ENCODE results near the gene CAMK2N1. TPM values are rescaled to one million over a fixed set of nuclear protein-coding genes. Genes with fewer than 3 reads are reported as not detected.

Gene CAMK2N1
- total RNA-seq, 1 experiment from 2014 or later = 0.41 TPM

GRCh38 chr1:20487236-20487590 lies 1.2 kb upstream of the CAMK2N1 start:
- H3K9me3 ChIP-seq (ENCODE audit: low read depth, low read length, poor library complexity, severe bottlenecking) = no peaks in the 10 kb centered on the region
- no TSS peak for BruUV-seq (replicated peaks)
- intact Hi-C loops (cut with micrococcal nuclease; ENCODE audit: unreplicated experiment) = no loop called here
- TF ChIP-seq, protein P1, sequence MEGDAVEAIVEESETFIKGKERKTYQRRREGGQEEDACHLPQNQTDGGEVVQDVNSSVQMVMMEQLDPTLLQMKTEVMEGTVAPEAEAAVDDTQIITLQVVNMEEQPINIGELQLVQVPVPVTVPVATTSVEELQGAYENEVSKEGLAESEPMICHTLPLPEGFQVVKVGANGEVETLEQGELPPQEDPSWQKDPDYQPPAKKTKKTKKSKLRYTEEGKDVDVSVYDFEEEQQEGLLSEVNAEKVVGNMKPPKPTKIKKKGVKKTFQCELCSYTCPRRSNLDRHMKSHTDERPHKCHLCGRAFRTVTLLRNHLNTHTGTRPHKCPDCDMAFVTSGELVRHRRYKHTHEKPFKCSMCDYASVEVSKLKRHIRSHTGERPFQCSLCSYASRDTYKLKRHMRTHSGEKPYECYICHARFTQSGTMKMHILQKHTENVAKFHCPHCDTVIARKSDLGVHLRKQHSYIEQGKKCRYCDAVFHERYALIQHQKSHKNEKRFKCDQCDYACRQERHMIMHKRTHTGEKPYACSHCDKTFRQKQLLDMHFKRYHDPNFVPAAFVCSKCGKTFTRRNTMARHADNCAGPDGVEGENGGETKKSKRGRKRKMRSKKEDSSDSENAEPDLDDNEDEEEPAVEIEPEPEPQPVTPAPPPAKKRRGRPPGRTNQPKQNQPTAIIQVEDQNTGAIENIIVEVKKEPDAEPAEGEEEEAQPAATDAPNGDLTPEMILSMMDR (conservative IDR thresholded peaks at IDR 0.05; ENCODE audit: low read depth, low read length) = no peak
- TF ChIP-seq EZH2 (IDR thresholded peaks at IDR 0.05; ENCODE audit: borderline replicate concordance, low read depth, low read length, poor library complexity, severe bottlenecking) = no peak
- no peak overlapping the region for H3K4me3 ChIP-seq (ENCODE audit: low read depth, low read length, poor library complexity, severe bottlenecking)
- H3K36me3 ChIP-seq (ENCODE audit: insufficient read depth, low read length, poor library complexity, severe bottlenecking) = no peaks in the 10 kb centered on the region
- no peak for DNase-seq (ENCODE audit: low spot score)
- ChIA-PET CTCF (no interaction called here), POLR2A (ENCODE audit: low non-redundant PET) (no interaction called here)
- H3K4me1 ChIP-seq (ENCODE audit: insufficient read depth, low read length, poor library complexity, severe bottlenecking) = peaks cover 10% of the 10 kb centered on the region
- H3K27ac ChIP-seq (ENCODE audit: low read depth, low read length, poor library complexity, severe bottlenecking) = no peak overlapping the region
- H3K27me3 ChIP-seq (replicated peaks; ENCODE audit: insufficient read depth, low read depth, low read length, poor library complexity) = peaks cover 73% of the 10 kb centered on the region

DNA sequence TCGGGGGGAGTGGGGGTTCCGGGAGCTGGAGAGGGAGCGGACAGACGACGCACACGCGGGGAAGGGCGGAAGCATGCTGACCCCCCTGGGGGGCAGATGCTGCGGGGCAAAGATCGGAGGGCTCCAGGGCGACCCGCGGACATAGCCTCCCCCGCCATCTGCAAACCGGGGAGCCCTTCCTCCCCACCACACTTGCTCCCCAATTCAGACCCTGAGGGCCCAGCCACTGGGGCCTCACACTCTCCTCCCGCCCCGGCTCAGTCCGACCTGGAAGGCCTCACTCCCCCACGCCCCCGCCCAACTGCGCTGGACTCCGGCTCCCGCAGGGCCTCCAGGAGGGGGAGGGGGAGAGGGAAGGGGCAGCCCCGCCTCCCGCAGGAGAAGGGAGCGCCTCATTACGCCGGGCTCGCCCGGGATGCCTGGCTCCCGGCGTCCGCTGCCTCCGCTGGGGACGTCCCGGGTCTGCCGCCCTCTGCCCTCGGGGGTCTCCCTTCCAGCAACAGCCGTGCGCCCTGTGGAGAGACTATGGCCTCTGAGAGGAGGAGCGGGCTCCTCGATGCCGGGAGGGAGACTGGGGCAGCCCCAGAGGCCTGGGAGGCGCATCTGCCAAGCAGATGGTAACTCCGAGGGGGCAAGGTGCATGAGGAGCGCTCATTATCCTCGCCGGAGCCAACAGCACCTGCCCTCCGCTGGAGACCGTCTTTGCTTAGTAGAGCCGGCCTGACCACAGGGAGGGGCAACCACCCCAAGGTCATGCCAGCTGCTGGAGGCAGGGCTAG lies 636 bp upstream of the CAMK2N1 start:
- H3K36me3 ChIP-seq (ENCODE audit: insufficient read depth, low read length, poor library complexity, severe bottlenecking) = no peaks in the 10 kb centered on the region
- TF ChIP-seq EZH2 (IDR thresholded peaks at IDR 0.05; ENCODE audit: borderline replicate concordance, low read depth, low read length, poor library complexity, severe bottlenecking) = no peak
- TF ChIP-seq, protein P1 (conservative IDR thresholded peaks at IDR 0.05; ENCODE audit: low read depth, low read length) = no peak
- no peaks in the 10 kb centered on the region for H3K9me3 ChIP-seq (ENCODE audit: low read depth, low read length, poor library complexity, severe bottlenecking)
- peaks cover 78% of the 10 kb centered on the region for H3K27me3 ChIP-seq (replicated peaks; ENCODE audit: insufficient read depth, low read depth, low read length, poor library complexity)
- H3K4me1 ChIP-seq (ENCODE audit: insufficient read depth, low read length, poor library complexity, severe bottlenecking) = peaks cover 10% of the 10 kb centered on the region
- ChIA-PET CTCF (no interaction called here), POLR2A (ENCODE audit: low non-redundant PET) (no interaction called here)
- H3K4me3 ChIP-seq (ENCODE audit: low read depth, low read length, poor library complexity, severe bottlenecking) = peak overlapping the region; percentile 54
- intact Hi-C loops (cut with micrococcal nuclease; ENCODE audit: unreplicated experiment) = no loop called here
- no peak overlapping the region for H3K27ac ChIP-seq (ENCODE audit: low read depth, low read length, poor library complexity, severe bottlenecking)
- DNase-seq (ENCODE audit: low spot score) = peak; percentile 30
- BruUV-seq (replicated peaks) = no TSS peak

DNA sequence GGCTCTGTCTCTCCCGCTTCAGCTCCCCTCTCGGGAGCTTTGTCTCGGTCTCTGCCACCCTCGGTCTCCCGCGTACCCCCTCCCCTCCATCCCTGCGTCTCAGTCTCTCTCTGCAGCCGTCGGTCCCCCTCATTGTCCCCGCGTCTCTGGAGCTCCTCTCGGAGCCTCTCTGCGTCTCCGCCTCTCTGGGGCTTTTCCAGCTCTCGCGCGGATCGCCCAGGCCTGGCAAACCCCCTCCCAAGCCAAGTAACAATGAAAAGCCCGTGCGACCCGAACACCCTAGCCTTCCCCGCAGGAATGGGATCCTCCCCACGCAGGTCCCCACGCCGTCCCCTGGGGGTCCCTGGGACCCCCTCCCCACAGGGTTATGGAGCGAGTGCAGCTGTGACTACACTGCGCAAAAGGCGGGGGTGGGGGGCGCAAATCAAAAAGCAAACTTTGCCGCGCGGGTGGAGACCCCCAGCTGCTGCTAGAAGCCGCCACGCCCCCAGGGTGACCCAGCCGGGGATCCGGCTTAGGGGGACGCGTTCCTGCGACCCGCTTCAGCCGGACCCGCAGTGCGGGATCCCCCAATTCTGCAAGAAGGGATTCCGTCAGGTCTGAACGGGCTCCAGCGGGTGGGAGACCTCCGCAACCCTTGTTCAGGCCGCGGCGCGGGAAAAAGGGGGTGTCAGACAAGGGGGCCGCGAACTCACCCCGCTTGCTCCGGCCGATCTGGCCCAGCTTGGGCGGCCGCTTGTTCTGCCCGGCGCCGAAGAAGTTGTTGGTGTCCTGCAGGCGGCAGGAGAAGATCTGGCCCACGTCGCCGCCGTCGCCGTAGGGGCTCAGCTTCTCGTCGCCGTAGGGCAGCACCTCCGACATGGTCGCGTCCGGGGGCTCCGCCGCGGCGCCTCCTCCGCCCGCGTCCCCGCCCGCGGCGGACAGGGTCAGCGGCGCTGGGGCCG lies 1.2 kb downstream of the CAMK2N1 start:
- Histone ChIP-seq H3K36me3 (ENCODE audit: insufficient read depth, low read length, poor library complexity, severe bottlenecking) (no peaks in the 10 kb centered on the region), H3K9me3 (ENCODE audit: low read depth, low read length, poor library complexity, severe bottlenecking) (no peaks in the 10 kb centered on the region), H3K4me3 (ENCODE audit: low read depth, low read length, poor library complexity, severe bottlenecking) (peak overlapping the region; percentile 31), H3K27ac (ENCODE audit: low read depth, low read length, poor library complexity, severe bottlenecking) (no peak overlapping the region), H3K4me1 (ENCODE audit: insufficient read depth, low read length, poor library complexity, severe bottlenecking) (peaks cover 10% of the 10 kb centered on the region), H3K27me3 (replicated peaks; ENCODE audit: insufficient read depth, low read depth, low read length, poor library complexity) (peaks cover 96% of the 10 kb centered on the region)
- POLR2A ChIA-PET (ENCODE audit: low non-redundant PET) = interaction anchor here (0.5 kb wide), 1 partner anchor 402 kb away, joined by 3 read pairs; no protein-coding TSS in a partner anchor
- DNase-seq (ENCODE audit: low spot score) = no peak
- TF ChIP-seq, protein P1 (conservative IDR thresholded peaks at IDR 0.05; ENCODE audit: low read depth, low read length) = no peak
- TF ChIP-seq EZH2 (IDR thresholded peaks at IDR 0.05; ENCODE audit: borderline replicate concordance, low read depth, low read length, poor library complexity, severe bottlenecking) = peak; percentile 99
- CTCF ChIA-PET = interaction anchor here (0.7 kb wide), 1 partner anchor 10 kb away, joined by 4 read pairs; no protein-coding TSS in a partner anchor
- intact Hi-C loops (cut with micrococcal nuclease; ENCODE audit: unreplicated experiment) = no loop called here
- BruUV-seq (replicated peaks) = no TSS peak
